Heart left ventricle (tissue), 13 donors: Measurements from ENCODE around the gene RNF19B.

Source experiments
- POLR2A ChIP-seq, 2 donors: fragments of 450-650 bp; IDR thresholded peaks; one replicate each; pipeline ENCODE4 v1.6.1; 2017; ENCODE audit warnings: antibody characterized with exemption in 2 of 2, mild to moderate bottlenecking in 2 of 2, moderate library complexity in 2 of 2
- TF ChIP-seq, protein P1 (sequence below), 12 donors: fragments of 200-600 bp; sonication (generic) in 4 of 12; IDR thresholded peaks; one replicate each; pipeline versions ENCODE4 v1.5.0 to v1.8.0; 2018 to 2022; ENCODE audit warnings: antibody characterized with exemption in 12 of 12, mild to moderate bottlenecking in 5 of 12
- donor health status: ischemic (EF 13 %, LVEDD 7.1; RV severe dilation, severe dysfunction).
- donor health status: DM: no; HTN: yes; CAD: no.
- donor health status: DM: no; HTN: no; CAD: no.
- donor health status: ischemic (EF 25% LVEDD 6.9; RV normal size, moderate dysfunction).
- donor health status: ischemic (EF 25% LVEDD 5.7; RV mildly dilated, moderate dysfunction).
- donor health status: ischemic (EF 35%, LVEDD 5.7; RV mildly dilated, moderate dysfunction).
- donor health status: nonischemic (EF 11% LVEDD 7.7; RV severe dilation, severe dysfunction).
- donor health status: DM: yes; HTN: yes; CAD: no.
- donor health status: PGD.
- donor health status: ischemic (EF 29% LVEDD 5.4; RV normal size, mild dysfunction).
- donor health status: nonischemic (EF 23%, LVEDD 6.1; RV moderate dilation, normal function).

GRCh38 chr1:32953495-32953894 is 11.1 kb downstream of the RNF19B start:
- TF ChIP-seq, protein P1, sequence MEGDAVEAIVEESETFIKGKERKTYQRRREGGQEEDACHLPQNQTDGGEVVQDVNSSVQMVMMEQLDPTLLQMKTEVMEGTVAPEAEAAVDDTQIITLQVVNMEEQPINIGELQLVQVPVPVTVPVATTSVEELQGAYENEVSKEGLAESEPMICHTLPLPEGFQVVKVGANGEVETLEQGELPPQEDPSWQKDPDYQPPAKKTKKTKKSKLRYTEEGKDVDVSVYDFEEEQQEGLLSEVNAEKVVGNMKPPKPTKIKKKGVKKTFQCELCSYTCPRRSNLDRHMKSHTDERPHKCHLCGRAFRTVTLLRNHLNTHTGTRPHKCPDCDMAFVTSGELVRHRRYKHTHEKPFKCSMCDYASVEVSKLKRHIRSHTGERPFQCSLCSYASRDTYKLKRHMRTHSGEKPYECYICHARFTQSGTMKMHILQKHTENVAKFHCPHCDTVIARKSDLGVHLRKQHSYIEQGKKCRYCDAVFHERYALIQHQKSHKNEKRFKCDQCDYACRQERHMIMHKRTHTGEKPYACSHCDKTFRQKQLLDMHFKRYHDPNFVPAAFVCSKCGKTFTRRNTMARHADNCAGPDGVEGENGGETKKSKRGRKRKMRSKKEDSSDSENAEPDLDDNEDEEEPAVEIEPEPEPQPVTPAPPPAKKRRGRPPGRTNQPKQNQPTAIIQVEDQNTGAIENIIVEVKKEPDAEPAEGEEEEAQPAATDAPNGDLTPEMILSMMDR (IDR thresholded peaks at IDR 0.05): no peak
- no peak for TF ChIP-seq POLR2A (IDR thresholded peaks at IDR 0.05)
